ENCODE results near the gene PVALEF. TPM values are rescaled to one million over a fixed set of nuclear protein-coding genes. Genes with fewer than 3 reads are reported as not detected.

PVALEF gene
- total and polyA plus RNA-seq, 2 of the 8 experiments (the other 6 are each of a cell fraction or from before 2014, with no cell fraction given), result 0.03 TPM; not detected in 1

GRCh38 chr17:81154961-81155360 lies 10.3 kb upstream of the PVALEF start:
- H3K23ac ChIP-seq (ENCODE audit: insufficient read length), result no peak overlapping the region
- no peak overlapping the region for H3K4me3 ChIP-seq (ENCODE audit: extremely low read depth in 1 of 4, insufficient read depth in 2 of 4, low read depth in 3 of 4, low read length in 4 of 4)
- H2BK120ac ChIP-seq (replicated peaks; ENCODE audit: low read depth, low read length), result no peak overlapping the region
- no peaks in the 10 kb centered on the region for H3K79me1 ChIP-seq (ENCODE audit: low read depth, low read length)
- no peaks in the 10 kb centered on the region for H4K20me1 ChIP-seq (replicated peaks in 1 of 2; ENCODE audit: control insufficient read depth in 1 of 2, insufficient read depth in 2 of 2, low read length in 2 of 2)
- DNase-seq (ENCODE audit: low read depth in 1 of 2, low spot score in 2 of 2), result no peak
- WGBS, 2 experiments (ENCODE audit: extremely low coverage in 1 of 2, insufficient coverage in 1 of 2, insufficient read length in 1 of 2, insufficient replicate concordance in 2 of 2, low coverage in 1 of 2, low lambda C conversion rate in 2 of 2, missing lambda C conversion rate in 1 of 2), result 91% methylated on average over 18 of the region's 18 CpGs; no CpG with 5 or more reads in 1 of the 2 experiments
- H4K5ac ChIP-seq (ENCODE audit: insufficient read length, low read depth, low read length), result no peak overlapping the region
- H3K4me1 ChIP-seq (replicated peaks in 1 of 4; ENCODE audit: control insufficient read depth in 3 of 4, insufficient read depth in 4 of 4, low read length in 3 of 4), result no peaks in the 10 kb centered on the region
- H3K23me2 ChIP-seq (ENCODE audit: low read depth, low read length), result no peaks in the 10 kb centered on the region
- no peak overlapping the region for H3K4ac ChIP-seq (replicated peaks; ENCODE audit: insufficient read length, low read depth, low read length)
- no peak overlapping the region for H3K18ac ChIP-seq (ENCODE audit: extremely low read depth, low read length)
- no peak for FAIRE-seq
- no peak overlapping the region for H3K14ac ChIP-seq (ENCODE audit: insufficient read length)
- no peaks in the 10 kb centered on the region for H3K9me3 ChIP-seq (ENCODE audit: insufficient read depth in 2 of 2, low read depth in 1 of 2, low read length in 1 of 2)
- H3K79me2 ChIP-seq (ENCODE audit: control insufficient read depth in 1 of 2, insufficient read depth in 2 of 2, low read length in 2 of 2), result no peaks in the 10 kb centered on the region
- H2AFZ ChIP-seq (ENCODE audit: low read length), result no peak overlapping the region
- H2BK15ac ChIP-seq (ENCODE audit: low read length), result no peak overlapping the region
- no peak overlapping the region for H2BK5ac ChIP-seq (ENCODE audit: low read depth, low read length)
- H3K27me3 ChIP-seq (replicated peaks in 1 of 4; ENCODE audit: control insufficient read depth in 3 of 4, extremely low read depth in 1 of 4, insufficient read depth in 3 of 4, low read length in 3 of 4), result no peaks in the 10 kb centered on the region
- ChIA-PET POLR2A (ENCODE audit: partially characterized antibody) (no interaction called here), CTCF (ENCODE audit: partially characterized antibody) (interaction anchor here (0.9 to 4.3 kb wide), 2 partner anchors 12 to 24 kb away, joined by 3 to 21 read pairs; no protein-coding TSS in a partner anchor)
- no peak overlapping the region for H4K91ac ChIP-seq (replicated peaks; ENCODE audit: insufficient read length, low read length)
- H3K36me3 ChIP-seq (ENCODE audit: control insufficient read depth in 2 of 4, insufficient read depth in 4 of 4, low read length in 3 of 4), result no peaks in the 10 kb centered on the region
- no peak overlapping the region for H2AK5ac ChIP-seq (ENCODE audit: low read depth, low read length)
- H3K27ac ChIP-seq (ENCODE audit: low read depth, low read length), result no peak overlapping the region
- H3K9ac ChIP-seq (replicated peaks in 1 of 4; ENCODE audit: extremely low read depth in 1 of 4, low read depth in 3 of 4, low read length in 3 of 4), result no peak overlapping the region
- no peak overlapping the region for H2BK20ac ChIP-seq (ENCODE audit: low read length)
- no peak overlapping the region for H3K56ac ChIP-seq (replicated peaks; ENCODE audit: insufficient read length, low read depth, low read length)
- H2BK12ac ChIP-seq (ENCODE audit: low read depth, low read length), result no peak overlapping the region
- no peak overlapping the region for H4K8ac ChIP-seq (ENCODE audit: extremely low read depth, insufficient read depth, low read length)
- TF ChIP-seq BRCA1 (IDR thresholded peaks at IDR 0.05; ENCODE audit: low read depth, low read length) (no peak), RXRA (IDR thresholded peaks at IDR 0.05; ENCODE audit: insufficient read depth, low read depth, low read length) (no peak), POLR2AphosphoS5 (IDR thresholded peaks at IDR 0.05; ENCODE audit: low read depth, low read length) (no peak), E2F6 (IDR thresholded peaks at IDR 0.05) (no peak), JUND (IDR thresholded peaks at IDR 0.05; ENCODE audit: low read length) (no peak), CTBP2 (IDR thresholded peaks at IDR 0.05; ENCODE audit: borderline replicate concordance, insufficient read depth, insufficient read length, low read length) (no peak)
- H3K4me2 ChIP-seq (ENCODE audit: insufficient read depth in 1 of 2, low read depth in 2 of 2, low read length in 2 of 2), result no peak overlapping the region
